AG04449 (cell line): ENCODE results near the gene PAPSS1.

Source experiments
- CTCF ChIA-PET: fragments of 350-600 bp; formaldehyde crosslinking; extraction: SDS; loops from one replicate; lab custom pipeline; 2021; ENCODE audit warnings: antibody characterized with exemption; lab: Yijun Ruan, JAX
- POLR2A ChIA-PET: fragments of 400-600, 350-600 bp; formaldehyde crosslinking; extraction: SDS; loops from one replicate; lab custom pipeline; 2020; ENCODE audit warnings: antibody characterized with exemption, inconsistent platforms; lab: Yijun Ruan, JAX
- DNase-seq: peaks from one replicate; pipeline ENCODE4 v3.0.0-alpha.2; 2010; ENCODE audit warnings: low read depth, low spot score
- H3K4me3 ChIP-seq: 2 replicates; pipeline ENCODE4 v1.5.1; 2011; ENCODE audit warnings: low read depth, mild to moderate bottlenecking, control low read depth, low read length
- TF ChIP-seq, protein P1 (sequence below): IDR thresholded peaks from one replicate; pipeline ENCODE4 v1.5.1; 2011; ENCODE audit warnings: mild to moderate bottlenecking, moderate library complexity, low read length, control low read depth, inconsistent platforms; ENCODE audit not compliant: insufficient read depth; ENCODE audit errors: missing control alignments

Gene PAPSS1

DNA sequence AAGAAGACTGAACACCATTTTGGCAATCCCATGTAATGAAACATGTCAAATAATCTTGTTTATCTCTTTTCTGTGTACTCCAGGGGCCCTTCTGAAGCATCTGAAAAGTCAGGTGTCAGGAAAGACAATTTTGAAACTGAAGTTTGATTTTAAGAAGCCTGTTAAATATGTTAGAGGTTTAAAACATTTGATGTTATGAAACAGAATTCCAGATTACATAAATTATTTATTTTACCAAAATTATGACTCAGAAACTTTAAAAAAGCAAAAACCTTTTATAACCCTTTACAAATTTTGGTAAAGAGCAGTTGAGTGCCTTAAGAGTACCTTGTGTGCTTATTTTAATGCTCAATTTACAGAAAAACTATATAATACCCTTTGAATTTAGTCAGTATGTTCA is 130.8 kb downstream of the PAPSS1 start:
- TF ChIP-seq, protein P1, sequence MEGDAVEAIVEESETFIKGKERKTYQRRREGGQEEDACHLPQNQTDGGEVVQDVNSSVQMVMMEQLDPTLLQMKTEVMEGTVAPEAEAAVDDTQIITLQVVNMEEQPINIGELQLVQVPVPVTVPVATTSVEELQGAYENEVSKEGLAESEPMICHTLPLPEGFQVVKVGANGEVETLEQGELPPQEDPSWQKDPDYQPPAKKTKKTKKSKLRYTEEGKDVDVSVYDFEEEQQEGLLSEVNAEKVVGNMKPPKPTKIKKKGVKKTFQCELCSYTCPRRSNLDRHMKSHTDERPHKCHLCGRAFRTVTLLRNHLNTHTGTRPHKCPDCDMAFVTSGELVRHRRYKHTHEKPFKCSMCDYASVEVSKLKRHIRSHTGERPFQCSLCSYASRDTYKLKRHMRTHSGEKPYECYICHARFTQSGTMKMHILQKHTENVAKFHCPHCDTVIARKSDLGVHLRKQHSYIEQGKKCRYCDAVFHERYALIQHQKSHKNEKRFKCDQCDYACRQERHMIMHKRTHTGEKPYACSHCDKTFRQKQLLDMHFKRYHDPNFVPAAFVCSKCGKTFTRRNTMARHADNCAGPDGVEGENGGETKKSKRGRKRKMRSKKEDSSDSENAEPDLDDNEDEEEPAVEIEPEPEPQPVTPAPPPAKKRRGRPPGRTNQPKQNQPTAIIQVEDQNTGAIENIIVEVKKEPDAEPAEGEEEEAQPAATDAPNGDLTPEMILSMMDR = no peak
- no peak for DNase-seq
- ChIA-PET POLR2A (no interaction called here), CTCF (no interaction called here)
- no peak overlapping the region for H3K4me3 ChIP-seq

- ChIA-PET POLR2A (no interaction called here), CTCF (no interaction called here)
- TF ChIP-seq, protein P1 = no peak
- no peak for DNase-seq
- H3K4me3 ChIP-seq = no peak overlapping the region
Observed at GRCh38 chr4:107586371-107586770, 133.7 kb downstream of the PAPSS1 start.

DNA sequence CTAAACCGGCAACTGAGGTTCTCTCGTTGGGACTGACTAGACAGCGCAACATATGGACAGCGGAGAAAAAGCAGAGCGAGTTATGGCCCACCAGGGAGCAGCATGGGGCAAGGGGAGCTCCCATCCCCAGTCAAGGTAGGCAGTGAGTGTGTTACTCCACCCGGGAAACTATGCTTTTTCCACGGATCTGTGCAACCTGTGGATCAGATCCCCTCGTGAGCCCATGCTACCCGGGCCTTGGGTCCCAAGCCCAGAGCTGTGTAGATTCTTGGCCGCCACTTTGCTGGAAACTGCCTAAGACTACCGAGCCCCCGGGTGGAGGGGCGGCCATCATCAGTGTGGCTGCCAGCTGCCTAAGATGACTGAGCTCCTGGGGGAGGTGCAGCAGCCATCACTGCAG is 140.9 kb downstream of the PAPSS1 start:
- H3K4me3 ChIP-seq = no peak overlapping the region
- ChIA-PET CTCF (interaction anchor here (1.0 kb wide), 1 partner anchor 9 kb away, joined by 3 read pairs; no protein-coding TSS in a partner anchor), POLR2A (no interaction called here)
- no peak for DNase-seq
- TF ChIP-seq, protein P1 = no peak

- TF ChIP-seq, protein P1 = no peak
- no peak for DNase-seq
- ChIA-PET CTCF (interaction anchor here (1.0 kb wide), 1 partner anchor 9 kb away, joined by 3 read pairs; no protein-coding TSS in a partner anchor), POLR2A (interaction anchor here (0.6 kb wide), 1 partner anchor 41 kb away, joined by 3 read pairs; no protein-coding TSS in a partner anchor)
- H3K4me3 ChIP-seq = no peak overlapping the region
Observed at GRCh38 chr4:107578321-107578720, 141.7 kb downstream of the PAPSS1 start.

GRCh38 chr4:107577743-107578142 is 142.3 kb downstream of the PAPSS1 start:
- TF ChIP-seq, protein P1 = no peak
- ChIA-PET CTCF (no interaction called here), POLR2A (interaction anchor here (0.6 kb wide), 1 partner anchor 42 kb away, joined by 3 read pairs; no protein-coding TSS in a partner anchor)
- no peak for DNase-seq
- H3K4me3 ChIP-seq = no peak overlapping the region

GRCh38 chr4:107575243-107575642 is 144.8 kb downstream of the PAPSS1 start:
- DNase-seq = no peak
- TF ChIP-seq, protein P1 = no peak
- H3K4me3 ChIP-seq = no peak overlapping the region
- ChIA-PET POLR2A (no interaction called here), CTCF (no interaction called here)
